ENCODE results near the gene RIPK3. TPM values are rescaled to one million over a fixed set of nuclear protein-coding genes. Genes with fewer than 3 reads are reported as not detected.
"Not testable (repeated sequence)": the region's sequence is repeated elsewhere in the genome, so short reads cannot be mapped to it uniquely, and the experiment has no call there.

Gene RIPK3
- total RNA-seq, 2 experiments from 2014 or later, result 26.9 to 28.6 TPM

GRCh38 chr14:24378981-24379906 lies 39.5 kb upstream of the RIPK3 start:
- Mint-ChIP-seq H3K9me3 (ENCODE audit: insufficient read depth) (no peaks in the 10 kb centered on the region), H3K27ac (no peak overlapping the region), H3K4me3 (no peak overlapping the region), H3K4me1 (ENCODE audit: low read depth) (peaks cover 7% of the 10 kb centered on the region), H3K36me3 (ENCODE audit: low read depth) (no peaks in the 10 kb centered on the region), H3K27me3 (ENCODE audit: low read depth) (peaks cover 6% of the 10 kb centered on the region)
- ATAC-seq, result no peak
- ChIA-PET CTCF (interaction anchor here (1.0 to 3.9 kb wide), 6 partner anchors 17 to 58 kb away, joined by 3 to 12 read pairs (median 6); no protein-coding TSS in a partner anchor), POLR2A (interaction anchor here (0.8 kb wide), 1 partner anchor 51 kb away, joined by 5 read pairs; the partner anchor contains the start of gene KHNYN)
- DNase-seq, result no peak

- CTCF ChIA-PET, result interaction anchor here (1.2 to 3.9 kb wide), 4 partner anchors 34 to 59 kb away, joined by 3 to 12 read pairs (median 10); no protein-coding TSS in a partner anchor
- H3K4me1 Mint-ChIP-seq (ENCODE audit: low read depth), result peaks cover 7% of the 10 kb centered on the region
- POLR2A ChIA-PET, result interaction anchor here (1.4 kb wide), 1 partner anchor 52 kb away, joined by 7 read pairs; the partner anchor contains the start of genes CBLN3 and KHNYN
Observed at GRCh38 chr14:24378327-24378726, 38.5 kb upstream of the RIPK3 start.

GRCh38 chr14:24377657-24378056 lies 37.9 kb upstream of the RIPK3 start:
- Mint-ChIP-seq H3K4me1 (ENCODE audit: low read depth) (peaks cover 7% of the 10 kb centered on the region), H3K27me3 (ENCODE audit: low read depth) (peaks cover 2% of the 10 kb centered on the region), H3K36me3 (ENCODE audit: low read depth) (no peaks in the 10 kb centered on the region), H3K9me3 (ENCODE audit: insufficient read depth) (no peaks in the 10 kb centered on the region), H3K27ac (no peak overlapping the region), H3K4me3 (no peak overlapping the region)
- ATAC-seq (peak; percentile 33), DNase-seq (no peak)
- CTCF ChIA-PET, result interaction anchor here (1.2 to 3.9 kb wide), 4 partner anchors 35 to 59 kb away, joined by 3 to 12 read pairs (median 10); no protein-coding TSS in a partner anchor
- POLR2A ChIA-PET, result interaction anchor here (1.4 kb wide), 1 partner anchor 52 kb away, joined by 7 read pairs; the partner anchor contains the start of genes CBLN3 and KHNYN

More at GRCh38 chr14:24378327-24378726, 38.5 kb upstream of the RIPK3 start:
- no peak overlapping the region for H3K4me3 Mint-ChIP-seq
- H3K9me3 Mint-ChIP-seq (ENCODE audit: insufficient read depth), result no peaks in the 10 kb centered on the region
- H3K36me3 Mint-ChIP-seq (ENCODE audit: low read depth), result no peaks in the 10 kb centered on the region
- DNase-seq (no peak), ATAC-seq (no peak)
- H3K27me3 Mint-ChIP-seq (ENCODE audit: low read depth), result peaks cover 2% of the 10 kb centered on the region
- H3K27ac Mint-ChIP-seq, result no peak overlapping the region

- Mint-ChIP-seq H3K9me3 (ENCODE audit: insufficient read depth) (no peaks in the 10 kb centered on the region), H3K4me3 (no peak overlapping the region), H3K27ac (no peak overlapping the region), H3K27me3 (ENCODE audit: low read depth) (peaks cover 2% of the 10 kb centered on the region), H3K4me1 (ENCODE audit: low read depth) (peaks cover 7% of the 10 kb centered on the region), H3K36me3 (ENCODE audit: low read depth) (no peaks in the 10 kb centered on the region)
- ChIA-PET CTCF (interaction anchor here (3.9 kb wide), 1 partner anchor 44 kb away, joined by 12 read pairs; no protein-coding TSS in a partner anchor), POLR2A (interaction anchor here (1.4 kb wide), 1 partner anchor 53 kb away, joined by 7 read pairs; the partner anchor contains the start of genes CBLN3 and KHNYN)
- ATAC-seq (no peak), DNase-seq (no peak)
Observed at GRCh38 chr14:24377126-24377525, 37.3 kb upstream of the RIPK3 start.

- DNase-seq (no peak), ATAC-seq (no peak)
- Mint-ChIP-seq H3K4me3 (no peak overlapping the region), H3K27me3 (ENCODE audit: low read depth) (peaks cover 4% of the 10 kb centered on the region), H3K27ac (no peak overlapping the region), H3K9me3 (ENCODE audit: insufficient read depth) (no peaks in the 10 kb centered on the region), H3K4me1 (ENCODE audit: low read depth) (peaks cover 7% of the 10 kb centered on the region), H3K36me3 (ENCODE audit: low read depth) (no peaks in the 10 kb centered on the region)
- POLR2A ChIA-PET, result no interaction called here
- CTCF ChIA-PET, result interaction anchor here (3.9 kb wide), 1 partner anchor 44 kb away, joined by 12 read pairs; no protein-coding TSS in a partner anchor
Observed at GRCh38 chr14:24376448-24377070, 36.8 kb upstream of the RIPK3 start.

- peaks cover 14% of the 10 kb centered on the region for H3K4me1 Mint-ChIP-seq (ENCODE audit: low read depth)
- CTCF ChIA-PET, result interaction anchor here (1.1 to 4.0 kb wide), 2 partner anchors 12 to 58 kb away, joined by 3 to 23 read pairs; partner anchors contain the start of gene KHNYN
- H3K9me3 Mint-ChIP-seq (ENCODE audit: insufficient read depth), result no peaks in the 10 kb centered on the region
- H3K27me3 Mint-ChIP-seq (ENCODE audit: low read depth), result peaks cover 21% of the 10 kb centered on the region
- no peak overlapping the region for H3K27ac Mint-ChIP-seq
- POLR2A ChIA-PET, result no interaction called here
- no peak overlapping the region for H3K4me3 Mint-ChIP-seq
- no peaks in the 10 kb centered on the region for H3K36me3 Mint-ChIP-seq (ENCODE audit: low read depth)
- no peak for ATAC-seq
- no peak for DNase-seq
Observed at GRCh38 chr14:24372701-24373416, 33.1 kb upstream of the RIPK3 start.

GRCh38 chr14:24371605-24372004 lies 31.8 kb upstream of the RIPK3 start:
- not testable (repeated sequence) for H3K27ac Mint-ChIP-seq; H3K9me3 Mint-ChIP-seq (ENCODE audit: insufficient read depth); H3K4me3 Mint-ChIP-seq; DNase-seq; ATAC-seq; H3K36me3 Mint-ChIP-seq (ENCODE audit: low read depth)
- CTCF ChIA-PET, result interaction anchor here (1.0 to 4.0 kb wide), 6 partner anchors 9 to 64 kb away, joined by 3 to 23 read pairs (median 4); partner anchors contain the start of genes CIDEB and KHNYN
- POLR2A ChIA-PET, result interaction anchor here (2.6 kb wide), 1 partner anchor 59 kb away, joined by 11 read pairs; the partner anchor contains the start of gene KHNYN
- H3K27me3 Mint-ChIP-seq (ENCODE audit: low read depth), result peaks cover 33% of the 10 kb centered on the region
- peaks cover 18% of the 10 kb centered on the region for H3K4me1 Mint-ChIP-seq (ENCODE audit: low read depth)

GRCh38 chr14:24370748-24371147 lies 31.0 kb upstream of the RIPK3 start:
- no peak for DNase-seq
- no peak for ATAC-seq
- Mint-ChIP-seq H3K4me3 (no peak overlapping the region), H3K4me1 (ENCODE audit: low read depth) (peaks cover 22% of the 10 kb centered on the region), H3K36me3 (ENCODE audit: low read depth) (no peaks in the 10 kb centered on the region), H3K9me3 (ENCODE audit: insufficient read depth) (no peaks in the 10 kb centered on the region), H3K27ac (no peak overlapping the region), H3K27me3 (ENCODE audit: low read depth) (peaks cover 39% of the 10 kb centered on the region)
- ChIA-PET POLR2A (interaction anchor here (2.6 kb wide), 1 partner anchor 60 kb away, joined by 11 read pairs; the partner anchor contains the start of gene KHNYN), CTCF (interaction anchor here (1.0 to 4.0 kb wide), 5 partner anchors 9 to 63 kb away, joined by 3 to 23 read pairs (median 4); partner anchors contain the start of genes CIDEB and KHNYN)

GRCh38 chr14:24369907-24370687 lies 30.3 kb upstream of the RIPK3 start:
- no peaks in the 10 kb centered on the region for H3K36me3 Mint-ChIP-seq (ENCODE audit: low read depth)
- no peaks in the 10 kb centered on the region for H3K9me3 Mint-ChIP-seq (ENCODE audit: insufficient read depth)
- no peak for ATAC-seq
- POLR2A ChIA-PET, result interaction anchor here (2.6 kb wide), 1 partner anchor 61 kb away, joined by 11 read pairs; the partner anchor contains the start of gene KHNYN
- DNase-seq, result no peak
- no peak overlapping the region for H3K27ac Mint-ChIP-seq
- CTCF ChIA-PET, result interaction anchor here (1.3 to 4.0 kb wide), 4 partner anchors 8 to 62 kb away, joined by 4 to 23 read pairs (median 4); partner anchors contain the start of genes CIDEB and KHNYN
- peaks cover 28% of the 10 kb centered on the region for H3K4me1 Mint-ChIP-seq (ENCODE audit: low read depth)
- no peak overlapping the region for H3K4me3 Mint-ChIP-seq
- peaks cover 43% of the 10 kb centered on the region for H3K27me3 Mint-ChIP-seq (ENCODE audit: low read depth)

- DNase-seq (no peak), ATAC-seq (no peak)
- ChIA-PET CTCF (interaction anchor here (4.0 kb wide), 1 partner anchor 61 kb away, joined by 23 read pairs; the partner anchor contains the start of gene KHNYN), POLR2A (interaction anchor here (2.6 kb wide), 1 partner anchor 61 kb away, joined by 11 read pairs; the partner anchor contains the start of gene KHNYN)
- Mint-ChIP-seq H3K4me1 (ENCODE audit: low read depth) (peaks cover 31% of the 10 kb centered on the region), H3K9me3 (ENCODE audit: insufficient read depth) (no peaks in the 10 kb centered on the region), H3K4me3 (no peak overlapping the region), H3K27me3 (ENCODE audit: low read depth) (peaks cover 46% of the 10 kb centered on the region), H3K36me3 (ENCODE audit: low read depth) (no peaks in the 10 kb centered on the region), H3K27ac (no peak overlapping the region)
Observed at GRCh38 chr14:24369463-24369862, 29.7 kb upstream of the RIPK3 start.
